Vagina (tissue), 2 donors: Measurements from ENCODE around the gene RFX5. TPM values are rescaled to one million over a fixed set of nuclear protein-coding genes. Genes with fewer than 3 reads are reported as not detected.

Experiments
- DNase-seq, 2 donors: peaks; one replicate each; pipeline ENCODE4 v3.0.0-alpha.2; 2017; ENCODE audit errors: extremely low spot score in 2 of 2
- H3K27ac ChIP-seq: fragments of 200-600 bp; sonication (generic); one replicate; pipeline ENCODE4 v1.5.1; 2019
- H3K27me3 ChIP-seq: fragments of 200-600 bp; sonication (generic); one replicate; pipeline ENCODE4 v1.5.1; 2019
- H3K36me3 ChIP-seq, 2 donors: fragments of 200-600 bp; sonication (generic); one replicate each; pipeline ENCODE4 v1.5.1; 2017 to 2019
- H3K4me1 ChIP-seq: fragments of 200-600 bp; sonication (generic); one replicate; pipeline ENCODE4 v1.5.1; 2019
- H3K4me3 ChIP-seq, 2 donors: fragments of 200-600 bp; sonication (generic); 1 replicate in 1 of 2; 2 replicates in 1 of 2; pipeline ENCODE4 v1.5.1; 2016 to 2019
- H3K9me3 ChIP-seq: fragments of 200-600 bp; sonication (generic); one replicate; pipeline ENCODE4 v1.5.1; 2019
- CTCF ChIP-seq, 3 experiments: fragments of 450-650 bp in 2 of 3; fragments of 200-600 bp in 1 of 3; sonication (generic) in 1 of 3; IDR thresholded peaks; one replicate each; pipeline ENCODE4 v1.5.1; 2017 to 2019; ENCODE audit warnings: antibody characterized with exemption in 3 of 3, mild to moderate bottlenecking in 2 of 3, moderate library complexity in 2 of 3
- POLR2A ChIP-seq, 2 donors: fragments of 450-650 bp; IDR thresholded peaks; one replicate each; pipeline ENCODE4 v1.6.1; 2017; ENCODE audit warnings: antibody characterized with exemption in 2 of 2, mild to moderate bottlenecking in 2 of 2, moderate library complexity in 2 of 2
- POLR2AphosphoS5 ChIP-seq, 2 donors: sonication (generic); formaldehyde crosslinking; IDR thresholded peaks; one replicate each; pipeline ENCODE4 v1.9.0; 2017; ENCODE audit warnings: antibody characterized with exemption in 2 of 2, mild to moderate bottlenecking in 2 of 2, low read depth in 1 of 2; ENCODE audit not compliant: insufficient read depth in 1 of 2
- intact Hi-C: fragments of 100-400 bp; cut with DNase I; formaldehyde crosslinking; loops from one replicate; pipeline ENCODE4 v1.15.1; 2023
- total RNA-seq: library from RNA; depleted of rRNA; stranded (reverse); fragments of >200 nt; gene quantifications from one replicate; pipeline ENCODE4 v1.2.3, GENCODE V29; 2016

RFX5 gene
- total RNA-seq, 1 donor from 2014 or later = 13.0 TPM

- Histone ChIP-seq H3K4me1 (peaks cover 16% of the 10 kb centered on the region), H3K27ac (peak overlapping the region; percentile 91), H3K27me3 (no peaks in the 10 kb centered on the region), H3K36me3 (peaks cover 0 to 17% of the 10 kb centered on the region in 2 donors), H3K4me3 (peak overlapping the region; percentile 65 to 73), H3K9me3 (no peaks in the 10 kb centered on the region)
- intact Hi-C loops = no loop called here
- no peak for TF ChIP-seq POLR2A (IDR thresholded peaks at IDR 0.05)
- no peak for DNase-seq
Observed at GRCh38 chr1:151347523-151348246, 633 bp upstream of the RFX5 start.

GRCh38 chr1:151346082-151346768, 827 bp downstream of the RFX5 start:
- DNase-seq = no peak
- H3K9me3 ChIP-seq = no peaks in the 10 kb centered on the region
- no peak for TF ChIP-seq CTCF (IDR thresholded peaks at IDR 0.05)
- TF ChIP-seq POLR2A (IDR thresholded peaks at IDR 0.05) = no peak
- no peak for TF ChIP-seq POLR2AphosphoS5 (IDR thresholded peaks at IDR 0.05; ENCODE audit: insufficient read depth in 1 of 2, low read depth in 1 of 2)
- peak overlapping the region; percentile 65 to 73 for H3K4me3 ChIP-seq
- H3K27ac ChIP-seq = peak overlapping the region; percentile 91
- intact Hi-C loops = no loop called here
- peaks cover 16% of the 10 kb centered on the region for H3K4me1 ChIP-seq
- H3K27me3 ChIP-seq = no peaks in the 10 kb centered on the region
- peaks cover 0 to 17% of the 10 kb centered on the region in 2 donors for H3K36me3 ChIP-seq

GRCh38 chr1:151344291-151344690, 2.8 kb downstream of the RFX5 start:
- peaks cover 0 to 17% of the 10 kb centered on the region in 2 donors for H3K36me3 ChIP-seq
- H3K4me1 ChIP-seq = peaks cover 16% of the 10 kb centered on the region
- TF ChIP-seq POLR2AphosphoS5 (IDR thresholded peaks at IDR 0.05; ENCODE audit: insufficient read depth in 1 of 2, low read depth in 1 of 2) (no peak), POLR2A (IDR thresholded peaks at IDR 0.05) (no peak), CTCF (IDR thresholded peaks at IDR 0.05) (no peak)
- no peak overlapping the region for H3K4me3 ChIP-seq
- no peaks in the 10 kb centered on the region for H3K27me3 ChIP-seq
- H3K27ac ChIP-seq = no peak overlapping the region
- no peak for DNase-seq
- intact Hi-C loops = loop anchor here (5.0 kb wide), 2 partner anchors 53 to 62 kb away; partner anchors contain the start of genes PSMB4 and ZNF687
- H3K9me3 ChIP-seq = no peaks in the 10 kb centered on the region

- peaks cover 0 to 17% of the 10 kb centered on the region in 2 donors for H3K36me3 ChIP-seq
- H3K27ac ChIP-seq = no peak overlapping the region
- peaks cover 16% of the 10 kb centered on the region for H3K4me1 ChIP-seq
- intact Hi-C loops = loop anchor here (5.0 kb wide), 2 partner anchors 54 to 61 kb away; partner anchors contain the start of genes PSMB4 and ZNF687
- no peak overlapping the region for H3K4me3 ChIP-seq
- no peak for DNase-seq
- H3K9me3 ChIP-seq = no peaks in the 10 kb centered on the region
- TF ChIP-seq CTCF (IDR thresholded peaks at IDR 0.05) (no peak), POLR2A (IDR thresholded peaks at IDR 0.05) (no peak), POLR2AphosphoS5 (IDR thresholded peaks at IDR 0.05; ENCODE audit: insufficient read depth in 1 of 2, low read depth in 1 of 2) (no peak)
- H3K27me3 ChIP-seq = no peaks in the 10 kb centered on the region
Observed at GRCh38 chr1:151343587-151343986, 3.5 kb downstream of the RFX5 start.

- no peak for DNase-seq
- no peak for TF ChIP-seq POLR2A (IDR thresholded peaks at IDR 0.05)
- no peak for TF ChIP-seq POLR2AphosphoS5 (IDR thresholded peaks at IDR 0.05; ENCODE audit: insufficient read depth in 1 of 2, low read depth in 1 of 2)
- no peak for TF ChIP-seq CTCF (IDR thresholded peaks at IDR 0.05)
- intact Hi-C loops = loop anchor here (5.0 kb wide), 2 partner anchors 55 to 60 kb away; partner anchors contain the start of genes PSMB4 and ZNF687
Observed at GRCh38 chr1:151342569-151342968, 4.5 kb downstream of the RFX5 start.

More at GRCh38 chr1:151342569-151342968, 4.5 kb downstream of the RFX5 start:
- no peak overlapping the region for H3K4me3 ChIP-seq
- no peaks in the 10 kb centered on the region for H3K27me3 ChIP-seq
- no peaks in the 10 kb centered on the region for H3K9me3 ChIP-seq
- no peak overlapping the region for H3K27ac ChIP-seq
- H3K36me3 ChIP-seq = peaks cover 0 to 17% of the 10 kb centered on the region in 2 donors
- H3K4me1 ChIP-seq = peaks cover 12% of the 10 kb centered on the region
